Uterus (tissue), 2 donors: ENCODE results near the gene ADGB.

Experiments
- POLR2A ChIP-seq, 2 donors: fragments of 450-650 bp; IDR thresholded peaks; one replicate each; pipeline ENCODE4 v1.6.1; 2016; ENCODE audit warnings: antibody characterized with exemption in 2 of 2, mild to moderate bottlenecking in 1 of 2, moderate library complexity in 1 of 2
- TF ChIP-seq, protein P1 (sequence below), 4 experiments: fragments of 200-600 bp in 2 of 4; fragments of 450-650 bp in 2 of 4; sonication (generic) in 2 of 4; IDR thresholded peaks; one replicate each; pipeline ENCODE4 v1.5.1; 2016 to 2019; ENCODE audit warnings: antibody characterized with exemption in 4 of 4, mild to moderate bottlenecking in 2 of 4, moderate library complexity in 1 of 4

DNA sequence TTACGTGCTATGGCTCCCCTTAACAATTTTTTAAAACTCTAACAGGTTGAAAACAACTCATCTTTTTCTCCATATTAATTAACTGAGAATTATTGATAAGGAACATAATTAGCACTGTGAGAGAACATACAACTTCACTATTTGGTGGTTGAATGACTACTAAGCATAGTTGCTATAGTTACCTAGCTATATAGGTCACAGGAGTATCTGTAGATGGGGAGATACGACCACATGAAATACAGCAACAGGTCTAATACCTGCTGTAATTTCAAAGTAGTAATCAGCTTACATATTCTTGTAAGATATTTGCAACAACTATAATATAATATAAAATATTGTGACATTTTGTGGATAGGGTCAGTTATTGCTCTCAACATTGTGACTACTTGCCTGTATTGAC, 102.9 kb downstream of the ADGB start:
- TF ChIP-seq, protein P1, sequence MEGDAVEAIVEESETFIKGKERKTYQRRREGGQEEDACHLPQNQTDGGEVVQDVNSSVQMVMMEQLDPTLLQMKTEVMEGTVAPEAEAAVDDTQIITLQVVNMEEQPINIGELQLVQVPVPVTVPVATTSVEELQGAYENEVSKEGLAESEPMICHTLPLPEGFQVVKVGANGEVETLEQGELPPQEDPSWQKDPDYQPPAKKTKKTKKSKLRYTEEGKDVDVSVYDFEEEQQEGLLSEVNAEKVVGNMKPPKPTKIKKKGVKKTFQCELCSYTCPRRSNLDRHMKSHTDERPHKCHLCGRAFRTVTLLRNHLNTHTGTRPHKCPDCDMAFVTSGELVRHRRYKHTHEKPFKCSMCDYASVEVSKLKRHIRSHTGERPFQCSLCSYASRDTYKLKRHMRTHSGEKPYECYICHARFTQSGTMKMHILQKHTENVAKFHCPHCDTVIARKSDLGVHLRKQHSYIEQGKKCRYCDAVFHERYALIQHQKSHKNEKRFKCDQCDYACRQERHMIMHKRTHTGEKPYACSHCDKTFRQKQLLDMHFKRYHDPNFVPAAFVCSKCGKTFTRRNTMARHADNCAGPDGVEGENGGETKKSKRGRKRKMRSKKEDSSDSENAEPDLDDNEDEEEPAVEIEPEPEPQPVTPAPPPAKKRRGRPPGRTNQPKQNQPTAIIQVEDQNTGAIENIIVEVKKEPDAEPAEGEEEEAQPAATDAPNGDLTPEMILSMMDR (IDR thresholded peaks at IDR 0.05), result no peak
- no peak for TF ChIP-seq POLR2A (IDR thresholded peaks at IDR 0.05)
